ENCODE data around the gene TREM2. TPM values are rescaled to one million over a fixed set of nuclear protein-coding genes. Genes with fewer than 3 reads are reported as not detected.

Gene TREM2
- total RNA-seq, 1 donor from 2014 or later, result 0.52 TPM

Other genes with a start within 250 kb of the TREM2 start
- 2.1 TPM for gene UNC5CL, start 123.9 kb downstream of the TREM2 start, total RNA-seq
- 1.0 TPM for gene TSPO2, start 120.6 kb downstream of the TREM2 start, total RNA-seq
- 664 TPM for gene APOBEC2, start 109.9 kb downstream of the TREM2 start, total RNA-seq
- 10.4 TPM for gene OARD1, start 90.8 kb downstream of the TREM2 start, total RNA-seq
- 17.2 TPM for gene NFYA, start 90.1 kb downstream of the TREM2 start, total RNA-seq
- gene TREML1, start 8.8 kb downstream of the TREM2 start, total RNA-seq, result not detected
- gene TREML2, start 38.0 kb upstream of the TREM2 start, total RNA-seq, result under 0.01 TPM
- not detected for gene TREML4, start 65.2 kb upstream of the TREM2 start, total RNA-seq
- under 0.01 TPM for gene TREM1, start 123.6 kb upstream of the TREM2 start, total RNA-seq
- not detected for gene NCR2, start 172.5 kb upstream of the TREM2 start, total RNA-seq

All from skeletal muscle tissue (tissue), 1 donor.